HS-5 (cell line): ENCODE data around the gene PADI2.
"Not testable (repeated sequence)": the region's sequence is repeated elsewhere in the genome, so short reads cannot be mapped to it uniquely, and the experiment has no call there.

Experiments used
- DNase-seq: peaks from one replicate; pipeline ENCODE4 v3.0.0-alpha.2; 2012; ENCODE audit warnings: low read depth

PADI2 gene

GRCh38 chr1:17081439-17081838 is 37.8 kb downstream of the PADI2 start:
- no peak for DNase-seq

GRCh38 chr1:17080880-17081279 is 38.4 kb downstream of the PADI2 start:
- no peak for DNase-seq

GRCh38 chr1:17080085-17080759 is 39.0 kb downstream of the PADI2 start:
- no peak for DNase-seq

GRCh38 chr1:17078991-17079868 is 40.0 kb downstream of the PADI2 start:
- no peak for DNase-seq

- no peak for DNase-seq
Measured at GRCh38 chr1:17075470-17076255, 43.6 kb downstream of the PADI2 start.

- DNase-seq: no peak
Measured at GRCh38 chr1:17071794-17072193, 47.5 kb downstream of the PADI2 start.

- DNase-seq: no peak
Measured at GRCh38 chr1:17070163-17070525, 49.1 kb downstream of the PADI2 start.

GRCh38 chr1:17069452-17070162 is 49.6 kb downstream of the PADI2 start:
- DNase-seq: no peak

- no peak for DNase-seq
Measured at GRCh38 chr1:17068789-17069188, 50.5 kb downstream of the PADI2 start.

- no peak for DNase-seq
Measured at GRCh38 chr1:17067465-17068240, 51.6 kb downstream of the PADI2 start.

- no peak for DNase-seq
Measured at GRCh38 chr1:17067069-17067426, 52.2 kb downstream of the PADI2 start.

- DNase-seq: no peak
Measured at GRCh38 chr1:17066361-17067068, 52.7 kb downstream of the PADI2 start.

GRCh38 chr1:17065666-17066065 is 53.6 kb downstream of the PADI2 start:
- no peak for DNase-seq

- not testable (repeated sequence) for DNase-seq
Measured at GRCh38 chr1:17062751-17063150, 56.5 kb downstream of the PADI2 start.

GRCh38 chr1:17061892-17062291 is 57.4 kb downstream of the PADI2 start:
- no peak for DNase-seq

- DNase-seq: no peak
Measured at GRCh38 chr1:17061486-17061885, 57.8 kb downstream of the PADI2 start.

GRCh38 chr1:17060306-17060749 is 58.9 kb downstream of the PADI2 start:
- no peak for DNase-seq

- DNase-seq: no peak
Measured at GRCh38 chr1:17059391-17060305, 59.6 kb downstream of the PADI2 start.

GRCh38 chr1:17056551-17056950 is 62.7 kb downstream of the PADI2 start:
- no peak for DNase-seq

GRCh38 chr1:17055801-17056200 is 63.5 kb downstream of the PADI2 start:
- DNase-seq: no peak
